ENCODE measurements around the gene DCN.

DCN gene

DNA sequence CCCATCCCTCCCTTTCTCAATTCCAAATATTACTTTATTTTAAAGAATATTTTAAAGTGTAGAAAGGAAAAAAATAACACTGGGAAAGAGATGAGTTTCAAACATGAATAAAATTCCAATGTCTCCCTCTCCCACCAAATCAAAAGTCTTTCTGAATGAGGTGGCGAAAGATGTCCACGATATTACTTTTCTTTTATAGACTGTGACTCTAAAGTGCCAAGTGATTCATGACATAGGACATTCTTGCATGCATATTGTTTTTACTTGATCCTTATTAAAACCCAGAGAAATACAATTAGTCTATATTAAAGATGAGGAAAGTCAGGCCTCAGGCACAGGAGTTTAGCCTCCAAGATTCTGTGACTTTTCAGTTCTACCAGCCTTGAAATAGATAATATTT is 55.3 kb downstream of the DCN start:
- TF ChIP-seq POLR2AphosphoS5 (IDR thresholded peaks at IDR 0.05; ENCODE audit: low read depth, low read length) (no peak), SIN3A (IDR thresholded peaks at IDR 0.05; ENCODE audit: borderline replicate concordance, insufficient read depth, low read length) (no peak), FOXP2 (optimal IDR thresholded peaks at IDR 0.05; ENCODE audit: borderline replicate concordance, extremely low read depth, extremely low read length, insufficient read depth) (no peak), TAF1 (IDR thresholded peaks at IDR 0.05; ENCODE audit: borderline replicate concordance, insufficient read depth, low read length) (no peak)
- TF ChIP-seq, protein P1, sequence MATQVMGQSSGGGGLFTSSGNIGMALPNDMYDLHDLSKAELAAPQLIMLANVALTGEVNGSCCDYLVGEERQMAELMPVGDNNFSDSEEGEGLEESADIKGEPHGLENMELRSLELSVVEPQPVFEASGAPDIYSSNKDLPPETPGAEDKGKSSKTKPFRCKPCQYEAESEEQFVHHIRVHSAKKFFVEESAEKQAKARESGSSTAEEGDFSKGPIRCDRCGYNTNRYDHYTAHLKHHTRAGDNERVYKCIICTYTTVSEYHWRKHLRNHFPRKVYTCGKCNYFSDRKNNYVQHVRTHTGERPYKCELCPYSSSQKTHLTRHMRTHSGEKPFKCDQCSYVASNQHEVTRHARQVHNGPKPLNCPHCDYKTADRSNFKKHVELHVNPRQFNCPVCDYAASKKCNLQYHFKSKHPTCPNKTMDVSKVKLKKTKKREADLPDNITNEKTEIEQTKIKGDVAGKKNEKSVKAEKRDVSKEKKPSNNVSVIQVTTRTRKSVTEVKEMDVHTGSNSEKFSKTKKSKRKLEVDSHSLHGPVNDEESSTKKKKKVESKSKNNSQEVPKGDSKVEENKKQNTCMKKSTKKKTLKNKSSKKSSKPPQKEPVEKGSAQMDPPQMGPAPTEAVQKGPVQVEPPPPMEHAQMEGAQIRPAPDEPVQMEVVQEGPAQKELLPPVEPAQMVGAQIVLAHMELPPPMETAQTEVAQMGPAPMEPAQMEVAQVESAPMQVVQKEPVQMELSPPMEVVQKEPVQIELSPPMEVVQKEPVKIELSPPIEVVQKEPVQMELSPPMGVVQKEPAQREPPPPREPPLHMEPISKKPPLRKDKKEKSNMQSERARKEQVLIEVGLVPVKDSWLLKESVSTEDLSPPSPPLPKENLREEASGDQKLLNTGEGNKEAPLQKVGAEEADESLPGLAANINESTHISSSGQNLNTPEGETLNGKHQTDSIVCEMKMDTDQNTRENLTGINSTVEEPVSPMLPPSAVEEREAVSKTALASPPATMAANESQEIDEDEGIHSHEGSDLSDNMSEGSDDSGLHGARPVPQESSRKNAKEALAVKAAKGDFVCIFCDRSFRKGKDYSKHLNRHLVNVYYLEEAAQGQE (IDR thresholded peaks at IDR 0.05; ENCODE audit: insufficient read depth in 1 of 2, low read depth in 2 of 2, low read length in 2 of 2), result no peak

DNA sequence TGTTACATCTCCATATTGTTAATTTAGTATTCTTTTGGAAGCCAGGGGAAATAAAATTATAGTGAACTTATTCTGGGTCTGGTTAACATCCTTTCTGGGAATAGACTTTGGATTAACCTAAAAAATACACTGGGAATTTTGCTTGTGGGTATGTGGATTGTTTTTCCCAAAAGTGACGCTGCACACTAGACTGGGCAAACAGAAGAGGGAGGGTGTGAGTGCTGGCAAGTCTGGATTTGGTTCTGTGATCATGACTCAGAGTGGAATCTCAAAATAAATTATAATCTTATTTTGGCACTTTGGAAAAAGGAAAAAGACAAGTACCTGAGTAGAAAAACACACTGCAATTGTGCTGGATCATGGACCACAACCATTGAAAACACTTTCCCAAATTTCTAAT is 56.1 kb downstream of the DCN start:
- no peak for TF ChIP-seq TAF1 (IDR thresholded peaks at IDR 0.05; ENCODE audit: borderline replicate concordance, insufficient read depth, low read length)
- no peak for TF ChIP-seq SIN3A (IDR thresholded peaks at IDR 0.05; ENCODE audit: borderline replicate concordance, insufficient read depth, low read length)
- TF ChIP-seq POLR2AphosphoS5 (IDR thresholded peaks at IDR 0.05; ENCODE audit: low read depth, low read length), result no peak
- TF ChIP-seq FOXP2 (optimal IDR thresholded peaks at IDR 0.05; ENCODE audit: borderline replicate concordance, extremely low read depth, extremely low read length, insufficient read depth), result no peak
- TF ChIP-seq, protein P1 (IDR thresholded peaks at IDR 0.05; ENCODE audit: insufficient read depth in 1 of 2, low read depth in 2 of 2, low read length in 2 of 2), result no peak

DNA sequence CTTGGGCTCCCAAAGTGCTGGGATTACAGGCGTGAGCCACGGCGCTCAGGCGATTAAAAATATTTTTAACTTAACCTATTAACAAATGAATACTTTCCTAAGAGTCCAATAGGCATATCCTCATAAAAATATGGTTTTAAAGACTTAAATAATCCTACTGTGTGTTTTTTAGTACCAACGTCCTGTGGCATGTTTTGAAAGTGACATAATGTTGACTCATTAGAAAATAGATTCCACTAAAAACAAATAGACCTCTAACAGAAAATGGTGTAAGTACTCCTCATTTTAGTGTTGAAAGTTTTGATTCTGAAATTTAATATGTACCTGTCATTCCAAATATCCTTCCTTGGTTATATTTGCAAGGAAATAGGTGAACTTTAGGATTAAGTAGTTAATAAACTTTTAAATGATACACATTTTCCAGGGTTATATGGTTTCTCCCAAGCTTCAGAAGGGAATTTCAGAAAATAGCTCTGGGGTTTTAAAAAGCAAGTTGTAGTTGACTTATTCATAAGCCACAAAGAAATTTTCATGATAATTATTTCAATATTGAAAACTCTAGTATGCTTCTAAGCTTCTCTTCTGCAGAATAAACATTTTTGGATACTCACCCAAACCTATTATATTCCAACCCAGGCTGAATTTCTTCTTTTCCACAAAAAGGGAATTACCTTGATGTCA is 59.2 kb downstream of the DCN start:
- TF ChIP-seq SIN3A (IDR thresholded peaks at IDR 0.05; ENCODE audit: borderline replicate concordance, insufficient read depth, low read length) (no peak), POLR2AphosphoS5 (IDR thresholded peaks at IDR 0.05; ENCODE audit: low read depth, low read length) (no peak), TAF1 (IDR thresholded peaks at IDR 0.05; ENCODE audit: borderline replicate concordance, insufficient read depth, low read length) (no peak), FOXP2 (optimal IDR thresholded peaks at IDR 0.05; ENCODE audit: borderline replicate concordance, extremely low read depth, extremely low read length, insufficient read depth) (no peak)
- TF ChIP-seq, protein P1 (IDR thresholded peaks at IDR 0.05; ENCODE audit: insufficient read depth in 1 of 2, low read depth in 2 of 2, low read length in 2 of 2), result no peak

DNA sequence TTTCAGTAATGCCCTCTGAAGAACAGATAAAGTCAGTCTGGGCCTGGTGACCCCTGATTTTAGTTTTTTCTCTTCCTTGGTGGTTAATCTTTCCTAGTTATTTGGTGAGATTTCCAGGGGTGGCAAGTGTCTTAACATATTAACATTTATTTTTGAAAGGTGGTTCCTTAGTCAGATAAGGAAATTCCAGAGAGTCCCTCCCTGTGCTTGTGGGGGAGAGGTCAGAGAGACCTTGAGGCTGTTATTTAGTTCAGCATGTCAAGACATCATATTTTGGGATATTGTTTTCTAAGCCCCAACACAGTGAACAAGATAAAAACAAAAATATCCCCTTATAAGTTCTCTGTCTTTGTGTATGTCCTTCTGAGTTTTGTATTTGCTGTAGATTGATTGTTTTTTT is 61.8 kb downstream of the DCN start:
- TF ChIP-seq TAF1 (IDR thresholded peaks at IDR 0.05; ENCODE audit: borderline replicate concordance, insufficient read depth, low read length) (no peak), SIN3A (IDR thresholded peaks at IDR 0.05; ENCODE audit: borderline replicate concordance, insufficient read depth, low read length) (no peak), POLR2AphosphoS5 (IDR thresholded peaks at IDR 0.05; ENCODE audit: low read depth, low read length) (no peak), FOXP2 (optimal IDR thresholded peaks at IDR 0.05; ENCODE audit: borderline replicate concordance, extremely low read depth, extremely low read length, insufficient read depth) (no peak)
- TF ChIP-seq, protein P1 (IDR thresholded peaks at IDR 0.05; ENCODE audit: insufficient read depth in 1 of 2, low read depth in 2 of 2, low read length in 2 of 2), result no peak
